Nephron (organoid): ENCODE results near the gene FAM111B.

ENCODE experiments used
- H3K27ac Mint-ChIP-seq, 3 experiments: 2 replicates each; pipeline ENCODE4 v1.8.0; 2020; ENCODE audit warnings: mixed read lengths in 3 of 3, mild to moderate bottlenecking in 2 of 3, moderate library complexity in 1 of 3
- H3K27me3 Mint-ChIP-seq: 2 replicates; pipeline ENCODE4 v1.8.0; 2021; ENCODE audit warnings: low read depth, mild to moderate bottlenecking, moderate library complexity, mixed read lengths
- H3K36me3 Mint-ChIP-seq: 2 replicates; pipeline ENCODE4 v1.8.0; 2020; ENCODE audit warnings: low read depth, mixed read lengths
- H3K4me1 Mint-ChIP-seq: 2 replicates; pipeline ENCODE4 v1.8.0; 2020; ENCODE audit warnings: mixed read lengths
- H3K4me3 Mint-ChIP-seq, 3 experiments: 2 replicates each; pipeline ENCODE4 v1.8.0; 2020; ENCODE audit warnings: mild to moderate bottlenecking in 3 of 3, mixed read lengths in 3 of 3, moderate library complexity in 2 of 3
- H3K9me3 Mint-ChIP-seq: 2 replicates; pipeline ENCODE4 v1.8.0; 2020; ENCODE audit warnings: mixed read lengths
- TF ChIP-seq, protein P1 (sequence below), 3 experiments: fragments of 200-600 bp; sonication (generic); IDR thresholded peaks; one replicate each; pipeline ENCODE4 v1.5.0; 2021; ENCODE audit warnings: antibody characterized with exemption in 3 of 3; ENCODE audit not compliant: unreplicated experiment in 3 of 3

The FAM111B gene

DNA sequence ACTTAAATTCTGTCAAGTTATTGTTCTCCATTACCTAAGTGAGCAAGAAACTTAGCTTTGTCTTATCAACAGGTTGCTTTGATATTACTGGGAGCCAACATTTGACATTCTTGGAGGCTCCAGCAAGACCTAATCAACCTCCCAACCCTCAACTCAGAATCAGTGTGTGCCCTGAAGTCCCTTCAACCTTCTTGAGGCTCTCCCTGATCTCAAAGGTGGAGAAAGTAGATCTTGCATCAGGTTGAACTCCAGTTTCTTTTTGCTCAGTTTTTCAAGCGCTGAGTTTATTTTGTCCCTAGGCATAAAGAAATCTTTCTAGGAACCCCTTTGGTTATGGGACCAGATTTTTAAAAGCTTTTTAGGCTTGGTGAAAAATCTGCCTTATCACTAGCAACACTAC, 37.1 kb downstream of the FAM111B start:
- H3K36me3 Mint-ChIP-seq, result peaks cover under 1% of the 10 kb centered on the region
- peak overlapping the region; percentile 93 to 94 (median 93) for H3K4me3 Mint-ChIP-seq
- TF ChIP-seq, protein P1, sequence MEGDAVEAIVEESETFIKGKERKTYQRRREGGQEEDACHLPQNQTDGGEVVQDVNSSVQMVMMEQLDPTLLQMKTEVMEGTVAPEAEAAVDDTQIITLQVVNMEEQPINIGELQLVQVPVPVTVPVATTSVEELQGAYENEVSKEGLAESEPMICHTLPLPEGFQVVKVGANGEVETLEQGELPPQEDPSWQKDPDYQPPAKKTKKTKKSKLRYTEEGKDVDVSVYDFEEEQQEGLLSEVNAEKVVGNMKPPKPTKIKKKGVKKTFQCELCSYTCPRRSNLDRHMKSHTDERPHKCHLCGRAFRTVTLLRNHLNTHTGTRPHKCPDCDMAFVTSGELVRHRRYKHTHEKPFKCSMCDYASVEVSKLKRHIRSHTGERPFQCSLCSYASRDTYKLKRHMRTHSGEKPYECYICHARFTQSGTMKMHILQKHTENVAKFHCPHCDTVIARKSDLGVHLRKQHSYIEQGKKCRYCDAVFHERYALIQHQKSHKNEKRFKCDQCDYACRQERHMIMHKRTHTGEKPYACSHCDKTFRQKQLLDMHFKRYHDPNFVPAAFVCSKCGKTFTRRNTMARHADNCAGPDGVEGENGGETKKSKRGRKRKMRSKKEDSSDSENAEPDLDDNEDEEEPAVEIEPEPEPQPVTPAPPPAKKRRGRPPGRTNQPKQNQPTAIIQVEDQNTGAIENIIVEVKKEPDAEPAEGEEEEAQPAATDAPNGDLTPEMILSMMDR (IDR thresholded peaks at IDR 0.05; ENCODE audit: unreplicated experiment in 3 of 3), result no peak
- peak overlapping the region; percentile 91 to 92 (median 92) for H3K27ac Mint-ChIP-seq
- peaks cover 33% of the 10 kb centered on the region for H3K4me1 Mint-ChIP-seq
- H3K9me3 Mint-ChIP-seq, result no peaks in the 10 kb centered on the region
- peaks cover 15% of the 10 kb centered on the region for H3K27me3 Mint-ChIP-seq

DNA sequence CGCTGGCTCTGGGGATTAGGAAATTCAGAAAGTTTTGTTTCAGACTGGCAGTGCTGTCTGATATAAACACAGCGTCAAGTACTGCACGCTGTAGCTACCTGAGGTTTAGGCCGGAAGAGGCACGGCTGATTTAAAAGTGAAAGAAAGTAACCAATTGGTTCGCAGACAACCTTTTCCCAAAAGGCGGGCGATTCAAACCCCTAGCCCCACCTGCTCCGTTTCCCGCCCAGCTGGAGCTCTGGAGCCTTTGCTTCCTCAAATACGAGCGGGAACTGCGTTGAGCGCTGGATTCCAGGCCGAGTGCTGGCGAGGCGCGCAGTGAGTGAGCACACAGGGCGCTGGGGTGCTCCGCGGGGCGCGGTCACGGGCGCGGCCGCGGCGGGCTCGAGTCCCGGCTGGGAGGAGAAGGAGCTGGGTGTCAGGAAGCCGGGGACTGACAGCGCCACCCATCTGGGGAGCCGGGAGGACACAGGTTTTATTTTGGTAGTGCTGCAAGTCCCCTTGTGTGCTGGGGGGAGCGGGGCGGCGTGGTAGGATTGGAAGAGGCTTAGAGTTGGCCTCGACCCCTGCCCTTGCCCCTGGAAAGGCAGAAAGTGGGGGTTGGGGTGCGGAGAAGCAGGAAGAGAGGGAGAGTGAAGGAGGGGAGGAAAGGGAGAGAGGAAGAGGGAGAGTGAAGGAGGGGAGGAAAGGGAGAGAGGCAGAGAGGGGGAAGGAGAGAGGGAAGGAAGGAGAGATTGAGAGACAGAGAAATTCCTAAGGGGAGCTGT, 37.7 kb downstream of the FAM111B start:
- Mint-ChIP-seq H3K9me3 (no peaks in the 10 kb centered on the region), H3K36me3 (peaks cover 4% of the 10 kb centered on the region), H3K27ac (peak overlapping the region; percentile 90 to 92 (median 91)), H3K4me3 (peak overlapping the region; percentile 93 to 94 (median 93)), H3K4me1 (peaks cover 33% of the 10 kb centered on the region), H3K27me3 (peaks cover 15% of the 10 kb centered on the region)
- TF ChIP-seq, protein P1 (IDR thresholded peaks at IDR 0.05; ENCODE audit: unreplicated experiment in 3 of 3), result no peak

DNA sequence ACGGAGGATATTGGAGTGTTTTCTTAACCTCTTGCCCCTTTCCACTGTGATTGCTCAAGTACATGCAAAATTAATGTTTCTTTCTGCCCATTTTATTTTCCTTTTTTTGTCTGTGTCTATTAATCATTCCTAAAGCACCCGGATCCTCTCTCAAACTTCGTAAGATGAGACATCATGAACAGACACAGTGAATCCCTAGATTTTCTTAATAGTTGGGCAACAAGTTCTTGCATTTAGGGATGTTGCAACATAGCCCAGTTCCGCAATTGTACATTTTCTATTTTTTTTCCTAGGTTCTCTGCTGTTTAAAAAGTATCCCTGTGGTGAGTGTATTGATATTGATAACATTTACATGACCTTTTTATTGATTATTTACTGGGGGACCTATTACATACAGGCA, 38.5 kb downstream of the FAM111B start:
- H3K27me3 Mint-ChIP-seq, result peaks cover 15% of the 10 kb centered on the region
- H3K4me3 Mint-ChIP-seq, result peak overlapping the region; percentile 93 to 94 (median 93)
- TF ChIP-seq, protein P1 (IDR thresholded peaks at IDR 0.05; ENCODE audit: unreplicated experiment in 3 of 3), result no peak
- H3K36me3 Mint-ChIP-seq, result peaks cover 4% of the 10 kb centered on the region
- peak overlapping the region; percentile 24 to 91 (median 40) for H3K27ac Mint-ChIP-seq
- H3K4me1 Mint-ChIP-seq, result peaks cover 33% of the 10 kb centered on the region
- no peaks in the 10 kb centered on the region for H3K9me3 Mint-ChIP-seq

DNA sequence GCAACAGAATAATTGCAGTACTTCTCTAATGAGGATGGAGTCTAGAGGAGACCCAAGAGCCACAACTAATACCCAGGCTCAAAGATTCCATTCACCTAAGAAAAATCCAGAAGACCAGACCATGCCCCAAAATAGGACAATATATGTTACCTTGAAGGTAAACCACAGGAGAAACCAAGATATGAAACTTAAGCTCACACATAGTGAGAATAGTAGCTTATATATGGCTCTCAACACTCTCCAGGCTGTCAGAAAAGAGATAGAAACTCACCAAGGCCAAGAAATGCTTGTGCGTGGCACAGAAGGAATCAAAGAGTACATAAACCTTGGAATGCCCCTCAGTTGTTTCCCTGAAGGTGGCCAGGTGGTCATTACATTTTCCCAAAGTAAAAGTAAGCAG, 44.7 kb downstream of the FAM111B start:
- H3K27ac Mint-ChIP-seq, result no peak overlapping the region
- H3K36me3 Mint-ChIP-seq, result peaks cover 10% of the 10 kb centered on the region
- H3K27me3 Mint-ChIP-seq, result no peaks in the 10 kb centered on the region
- TF ChIP-seq, protein P1 (IDR thresholded peaks at IDR 0.05; ENCODE audit: unreplicated experiment in 3 of 3), result no peak
- H3K4me1 Mint-ChIP-seq, result no peaks in the 10 kb centered on the region
- H3K9me3 Mint-ChIP-seq, result no peaks in the 10 kb centered on the region
- no peak overlapping the region for H3K4me3 Mint-ChIP-seq

DNA sequence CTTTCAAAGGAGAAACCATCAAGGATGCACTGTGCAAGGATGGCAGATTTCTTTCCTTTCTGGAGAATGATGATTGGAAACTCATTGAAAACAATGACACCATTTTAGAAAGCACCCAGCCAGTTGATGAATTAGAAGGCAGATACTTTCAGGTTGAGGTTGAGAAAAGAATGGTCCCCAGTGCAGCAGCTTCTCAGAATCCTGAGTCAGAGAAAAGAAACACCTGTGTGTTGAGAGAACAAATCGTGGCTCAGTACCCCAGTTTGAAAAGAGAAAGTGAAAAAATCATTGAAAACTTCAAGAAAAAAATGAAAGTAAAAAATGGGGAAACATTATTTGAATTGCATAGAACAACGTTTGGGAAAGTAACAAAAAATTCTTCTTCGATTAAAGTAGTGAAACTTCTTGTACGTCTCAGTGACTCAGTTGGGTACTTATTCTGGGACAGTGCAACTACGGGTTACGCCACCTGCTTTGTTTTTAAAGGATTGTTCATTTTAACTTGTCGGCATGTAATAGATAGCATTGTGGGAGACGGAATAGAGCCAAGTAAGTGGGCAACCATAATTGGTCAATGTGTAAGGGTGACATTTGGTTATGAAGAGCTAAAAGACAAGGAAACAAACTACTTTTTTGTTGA, 45.4 kb downstream of the FAM111B start:
- H3K27me3 Mint-ChIP-seq, result no peaks in the 10 kb centered on the region
- no peak overlapping the region for H3K27ac Mint-ChIP-seq
- no peaks in the 10 kb centered on the region for H3K4me1 Mint-ChIP-seq
- no peaks in the 10 kb centered on the region for H3K9me3 Mint-ChIP-seq
- H3K36me3 Mint-ChIP-seq, result peaks cover 10% of the 10 kb centered on the region
- H3K4me3 Mint-ChIP-seq, result no peak overlapping the region
- TF ChIP-seq, protein P1 (IDR thresholded peaks at IDR 0.05; ENCODE audit: unreplicated experiment in 3 of 3), result no peak
